Progenitor cell of endocrine pancreas (in vitro differentiated cells): ENCODE data around the gene NEB. TPM values are rescaled to one million over a fixed set of nuclear protein-coding genes. Genes with fewer than 3 reads are reported as not detected.
"Not testable (repeated sequence)": the region's sequence is repeated elsewhere in the genome, so short reads cannot be mapped to it uniquely, and the experiment has no call there.

ENCODE experiments used
- DNase-seq: peaks from one replicate; pipeline ENCODE4 v3.0.0; 2021; ENCODE audit warnings: low spot score; ENCODE audit not compliant: unreplicated experiment
- H3K27ac Mint-ChIP-seq: 2 replicates; pipeline ENCODE4 v1.8.0; 2021; ENCODE audit warnings: mild to moderate bottlenecking, moderate library complexity, mixed read lengths
- H3K27me3 Mint-ChIP-seq: 2 replicates; pipeline ENCODE4 v1.8.0; 2021; ENCODE audit warnings: mixed read lengths
- H3K36me3 Mint-ChIP-seq: 2 replicates; pipeline ENCODE4 v1.8.0; 2022; ENCODE audit warnings: mixed read lengths; ENCODE audit not compliant: insufficient read depth
- H3K4me1 Mint-ChIP-seq: 2 replicates; pipeline ENCODE4 v1.8.0; 2021; ENCODE audit warnings: low read depth, mixed read lengths
- H3K4me3 Mint-ChIP-seq: 2 replicates; pipeline ENCODE4 v1.8.0; 2021; ENCODE audit warnings: low read depth, mild to moderate bottlenecking, moderate library complexity, mixed read lengths
- H3K9me3 Mint-ChIP-seq: 2 replicates; pipeline ENCODE4 v1.8.0; 2021; ENCODE audit warnings: low read depth, mixed read lengths
- total RNA-seq: library from RNA; stranded (reverse); gene quantifications from 2 replicates; pipeline ENCODE4 v1.2.1, GENCODE V29; 2021
- TF ChIP-seq, protein P1 (sequence below): fragments of 200-600 bp; sonication (generic); IDR thresholded peaks from one replicate; pipeline ENCODE4 v1.5.0; 2021; ENCODE audit warnings: antibody characterized with exemption, mild to moderate bottlenecking; ENCODE audit not compliant: unreplicated experiment

NEB gene
- total RNA-seq, 1 donor from 2014 or later = 1.5 TPM

DNA sequence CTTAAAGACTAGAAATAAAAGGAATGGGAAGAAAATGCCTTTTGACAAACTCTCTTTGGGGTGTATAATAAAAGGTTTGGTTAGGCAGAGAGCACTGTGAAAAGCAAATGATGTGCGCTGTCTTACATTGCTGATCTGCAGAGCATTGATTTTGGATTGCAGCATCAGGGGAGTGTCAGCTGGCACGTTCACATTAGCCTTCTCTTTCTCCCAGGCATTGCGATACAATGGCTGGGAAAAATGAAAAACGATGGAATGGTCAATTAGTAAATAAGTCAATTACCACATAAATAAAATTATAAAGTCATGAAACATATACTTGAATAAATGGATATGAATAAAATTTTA, 142.4 kb downstream of the NEB start:
- not testable (repeated sequence) for DNase-seq, H3K36me3 Mint-ChIP-seq, H3K4me1 Mint-ChIP-seq, H3K27me3 Mint-ChIP-seq, H3K9me3 Mint-ChIP-seq, H3K4me3 Mint-ChIP-seq, H3K27ac Mint-ChIP-seq

DNA sequence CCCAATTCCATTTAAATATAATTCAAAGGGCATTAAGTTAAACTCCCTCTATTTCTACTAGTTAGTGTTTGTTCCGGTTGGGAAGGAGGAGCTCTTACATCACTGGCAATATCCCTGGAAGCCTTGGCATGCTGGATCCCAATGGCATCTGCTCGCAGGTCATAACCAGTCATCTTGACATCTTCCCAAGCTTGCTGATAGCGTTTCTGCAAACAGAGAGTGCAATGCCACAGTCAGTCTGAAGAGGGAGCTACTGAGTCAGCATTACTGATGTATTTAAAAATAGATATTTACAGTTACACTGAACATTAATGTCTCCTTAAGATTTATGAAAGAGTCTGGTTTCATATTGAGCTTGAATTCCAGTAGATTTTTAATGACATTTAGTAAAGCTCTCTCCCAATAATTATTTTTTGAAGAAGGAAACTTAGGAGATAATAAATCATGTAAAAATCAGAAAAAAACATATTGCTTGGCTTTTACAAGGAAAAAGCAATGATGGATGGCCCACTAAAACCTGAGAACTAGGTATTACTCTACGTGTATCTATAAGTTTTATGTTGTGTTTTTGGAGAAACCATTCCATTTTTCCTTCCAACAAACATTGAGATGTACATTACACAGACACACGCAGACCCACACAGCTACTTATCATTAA, 142.9 kb downstream of the NEB start:
- H3K36me3 Mint-ChIP-seq = not testable (repeated sequence)

DNA sequence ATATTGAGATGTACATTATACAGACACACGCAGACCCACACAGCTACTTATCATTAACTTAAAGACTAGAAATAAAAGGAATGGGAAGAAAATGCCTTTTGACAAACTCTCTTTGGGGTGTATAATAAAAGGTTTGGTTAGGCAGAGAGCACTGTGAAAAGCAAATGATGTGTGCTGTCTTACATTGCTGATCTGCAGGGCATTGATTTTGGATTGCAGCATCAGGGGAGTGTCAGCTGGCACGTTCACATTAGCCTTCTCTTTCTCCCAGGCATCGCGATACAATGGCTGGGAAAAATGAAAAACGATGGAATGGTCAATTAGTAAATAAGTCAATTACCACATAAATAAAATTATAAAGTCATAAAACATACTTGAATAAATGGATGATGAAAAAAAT, 153.0 kb downstream of the NEB start:
- not testable (repeated sequence) for H3K9me3 Mint-ChIP-seq, H3K4me1 Mint-ChIP-seq, DNase-seq, H3K4me3 Mint-ChIP-seq, H3K27me3 Mint-ChIP-seq, H3K27ac Mint-ChIP-seq, H3K36me3 Mint-ChIP-seq

More for the DNA sequence above, 142.9 kb downstream of the NEB start:
- TF ChIP-seq, protein P1, sequence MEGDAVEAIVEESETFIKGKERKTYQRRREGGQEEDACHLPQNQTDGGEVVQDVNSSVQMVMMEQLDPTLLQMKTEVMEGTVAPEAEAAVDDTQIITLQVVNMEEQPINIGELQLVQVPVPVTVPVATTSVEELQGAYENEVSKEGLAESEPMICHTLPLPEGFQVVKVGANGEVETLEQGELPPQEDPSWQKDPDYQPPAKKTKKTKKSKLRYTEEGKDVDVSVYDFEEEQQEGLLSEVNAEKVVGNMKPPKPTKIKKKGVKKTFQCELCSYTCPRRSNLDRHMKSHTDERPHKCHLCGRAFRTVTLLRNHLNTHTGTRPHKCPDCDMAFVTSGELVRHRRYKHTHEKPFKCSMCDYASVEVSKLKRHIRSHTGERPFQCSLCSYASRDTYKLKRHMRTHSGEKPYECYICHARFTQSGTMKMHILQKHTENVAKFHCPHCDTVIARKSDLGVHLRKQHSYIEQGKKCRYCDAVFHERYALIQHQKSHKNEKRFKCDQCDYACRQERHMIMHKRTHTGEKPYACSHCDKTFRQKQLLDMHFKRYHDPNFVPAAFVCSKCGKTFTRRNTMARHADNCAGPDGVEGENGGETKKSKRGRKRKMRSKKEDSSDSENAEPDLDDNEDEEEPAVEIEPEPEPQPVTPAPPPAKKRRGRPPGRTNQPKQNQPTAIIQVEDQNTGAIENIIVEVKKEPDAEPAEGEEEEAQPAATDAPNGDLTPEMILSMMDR = peak; percentile 43
- not testable (repeated sequence) for H3K9me3 Mint-ChIP-seq, H3K27ac Mint-ChIP-seq, DNase-seq, H3K4me3 Mint-ChIP-seq, H3K27me3 Mint-ChIP-seq, H3K4me1 Mint-ChIP-seq

DNA sequence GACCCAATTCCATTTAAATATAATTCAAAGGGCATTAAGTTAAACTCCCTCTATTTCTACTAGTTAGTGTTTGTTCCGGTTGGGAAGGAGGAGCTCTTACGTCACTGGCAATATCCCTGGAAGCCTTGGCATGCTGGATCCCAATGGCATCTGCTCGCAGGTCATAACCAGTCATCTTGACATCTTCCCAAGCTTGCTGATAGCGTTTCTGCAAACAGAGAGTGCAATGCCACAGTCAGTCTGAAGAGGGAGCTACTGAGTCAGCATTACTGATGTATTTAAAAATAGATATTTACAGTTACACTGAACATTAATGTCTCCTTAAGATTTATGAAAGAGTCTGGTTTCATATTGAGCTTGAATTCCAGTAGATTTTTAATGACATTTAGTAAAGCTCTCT, 153.6 kb downstream of the NEB start:
- not testable (repeated sequence) for H3K4me3 Mint-ChIP-seq, H3K9me3 Mint-ChIP-seq, H3K4me1 Mint-ChIP-seq, H3K36me3 Mint-ChIP-seq, DNase-seq, H3K27me3 Mint-ChIP-seq, H3K27ac Mint-ChIP-seq

DNA sequence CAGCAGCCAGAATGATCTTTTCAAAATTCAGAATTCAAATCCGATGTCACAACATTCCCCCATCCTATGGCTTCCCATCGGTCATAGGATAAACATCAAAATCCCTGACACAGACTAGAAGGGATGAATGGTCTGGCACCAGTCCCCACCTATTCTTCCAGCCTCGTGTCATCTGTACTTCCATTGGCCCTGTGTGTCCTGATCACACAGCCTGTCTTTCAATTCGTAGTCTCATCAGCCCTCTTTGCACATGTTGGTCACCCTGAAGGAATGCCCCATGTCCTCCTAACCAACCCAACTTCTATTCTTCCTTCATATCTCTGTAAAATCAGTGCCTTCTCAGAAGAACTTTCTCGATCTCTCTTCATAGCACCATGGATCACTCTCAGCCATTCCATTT, 157.2 kb downstream of the NEB start:
- no peak overlapping the region for H3K27ac Mint-ChIP-seq

DNA sequence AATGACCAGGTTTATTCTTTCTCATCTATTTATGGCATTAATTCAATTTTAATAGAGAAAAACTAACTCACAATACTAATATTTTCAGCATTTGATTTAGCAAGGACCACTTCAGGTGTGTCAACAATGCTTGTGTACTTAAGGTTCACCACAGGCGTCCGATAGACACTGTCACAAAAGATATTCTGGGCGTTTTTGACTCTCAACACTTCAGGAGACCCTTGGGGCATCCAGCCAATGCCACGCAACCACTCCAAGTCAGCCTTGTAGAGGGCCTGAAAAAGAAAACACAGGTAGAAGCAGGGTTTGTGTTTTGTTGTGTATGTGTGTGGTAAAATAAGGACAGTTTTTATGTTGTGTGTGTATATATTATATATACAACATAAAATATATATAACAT, 158.2 kb downstream of the NEB start:
- no peak overlapping the region for H3K4me3 Mint-ChIP-seq
- H3K27me3 Mint-ChIP-seq = no peaks in the 10 kb centered on the region
- TF ChIP-seq, protein P1 = no peak
- H3K27ac Mint-ChIP-seq = no peak overlapping the region
- H3K4me1 Mint-ChIP-seq = no peaks in the 10 kb centered on the region
- no peak for DNase-seq
- H3K9me3 Mint-ChIP-seq = no peaks in the 10 kb centered on the region
- H3K36me3 Mint-ChIP-seq = no peaks in the 10 kb centered on the region

More for the DNA sequence above, 157.2 kb downstream of the NEB start:
- DNase-seq = no peak
- Mint-ChIP-seq H3K4me1 (no peaks in the 10 kb centered on the region), H3K4me3 (no peak overlapping the region), H3K27me3 (no peaks in the 10 kb centered on the region), H3K9me3 (no peaks in the 10 kb centered on the region), H3K36me3 (no peaks in the 10 kb centered on the region)
- TF ChIP-seq, protein P1 = no peak

DNA sequence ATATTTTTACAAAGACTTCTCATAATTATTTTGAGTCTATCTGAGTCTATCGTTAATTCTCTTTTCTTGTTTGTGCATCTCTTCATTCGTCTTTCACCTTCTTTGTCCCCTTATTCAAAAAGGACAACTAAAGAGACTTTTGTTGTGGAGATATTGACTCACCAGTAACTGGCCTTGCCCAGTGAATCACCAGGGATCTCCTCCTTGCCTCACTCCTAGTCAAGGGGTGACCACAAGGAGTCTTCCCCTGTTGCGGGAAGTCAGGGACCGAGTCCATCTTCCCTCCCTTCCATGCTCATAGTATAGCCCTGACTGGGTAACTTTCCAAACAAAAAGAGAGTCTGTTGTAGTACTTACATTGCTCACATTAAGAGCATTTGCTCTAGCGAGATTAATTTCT, 158.9 kb downstream of the NEB start:
- DNase-seq = no peak
- Mint-ChIP-seq H3K4me1 (no peaks in the 10 kb centered on the region), H3K27me3 (no peaks in the 10 kb centered on the region), H3K4me3 (no peak overlapping the region), H3K9me3 (no peaks in the 10 kb centered on the region), H3K27ac (no peak overlapping the region), H3K36me3 (no peaks in the 10 kb centered on the region)
- TF ChIP-seq, protein P1 = no peak
